GM19395 (cell line): ENCODE results near the gene DCLK2.

ENCODE experiments used
- ATAC-seq: cut with Tn5 transposase; IDR thresholded peaks from one replicate; pipeline ENCODE4 v1.9.1; 2021; ENCODE audit warnings: mild to moderate bottlenecking, moderate library complexity; ENCODE audit not compliant: unreplicated experiment

Gene DCLK2

DNA sequence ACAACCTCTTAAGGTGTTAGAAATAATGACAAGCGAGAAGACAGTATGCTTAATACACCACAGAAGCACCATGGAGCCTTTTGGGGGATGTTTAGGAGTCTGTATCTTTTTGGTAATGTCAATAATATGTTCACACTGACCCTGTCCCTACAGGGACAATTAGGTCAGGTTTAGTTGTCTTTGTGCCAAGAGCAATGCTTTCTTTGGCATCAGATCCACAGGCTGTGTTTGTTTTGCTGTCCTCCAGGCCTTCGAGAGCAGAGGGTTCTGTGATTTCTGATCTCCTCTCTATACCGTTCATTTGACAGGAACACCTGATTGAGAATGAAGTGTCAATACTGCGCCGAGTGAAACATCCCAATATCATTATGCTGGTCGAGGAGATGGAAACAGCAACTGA lies 153.8 kb downstream of the DCLK2 start:
- no peak for ATAC-seq

DNA sequence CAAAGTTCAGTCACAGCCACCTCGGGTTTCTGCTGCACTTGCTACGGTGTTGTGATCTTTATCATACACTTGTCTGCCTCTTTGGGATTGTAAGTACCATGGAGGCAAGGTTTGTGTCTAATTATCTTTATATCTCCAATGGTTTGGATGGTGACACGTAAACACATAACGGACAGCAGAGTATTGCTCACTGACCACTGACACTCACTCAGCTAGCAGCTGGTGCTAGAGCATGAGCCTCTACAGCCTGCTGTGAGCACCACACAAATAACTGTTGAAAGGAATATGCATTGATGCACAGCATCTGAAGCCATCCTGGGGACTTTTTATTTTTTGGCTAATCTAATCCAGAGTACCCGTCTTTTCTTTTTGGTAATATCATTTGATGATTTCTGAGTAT lies 156.0 kb downstream of the DCLK2 start:
- ATAC-seq: no peak

DNA sequence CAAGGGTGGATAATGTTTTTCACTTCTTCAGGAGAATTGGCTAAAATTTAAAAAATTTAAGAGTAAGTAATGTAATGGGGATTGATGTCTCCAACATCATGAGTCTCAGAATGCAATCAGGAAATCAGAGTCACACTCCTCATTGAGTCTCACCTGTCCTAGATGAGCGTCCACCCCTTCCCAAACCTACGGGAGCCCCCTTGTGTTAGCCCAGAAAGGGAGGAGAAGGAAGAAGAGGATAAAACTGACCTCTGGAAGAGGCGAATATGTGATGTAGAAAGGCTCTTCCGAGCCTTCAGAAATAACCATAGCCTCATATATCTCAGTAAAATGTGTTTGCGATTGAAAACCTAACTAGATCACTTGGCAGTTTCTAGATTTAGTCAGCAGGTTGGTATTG lies 157.1 kb downstream of the DCLK2 start:
- no peak for ATAC-seq

DNA sequence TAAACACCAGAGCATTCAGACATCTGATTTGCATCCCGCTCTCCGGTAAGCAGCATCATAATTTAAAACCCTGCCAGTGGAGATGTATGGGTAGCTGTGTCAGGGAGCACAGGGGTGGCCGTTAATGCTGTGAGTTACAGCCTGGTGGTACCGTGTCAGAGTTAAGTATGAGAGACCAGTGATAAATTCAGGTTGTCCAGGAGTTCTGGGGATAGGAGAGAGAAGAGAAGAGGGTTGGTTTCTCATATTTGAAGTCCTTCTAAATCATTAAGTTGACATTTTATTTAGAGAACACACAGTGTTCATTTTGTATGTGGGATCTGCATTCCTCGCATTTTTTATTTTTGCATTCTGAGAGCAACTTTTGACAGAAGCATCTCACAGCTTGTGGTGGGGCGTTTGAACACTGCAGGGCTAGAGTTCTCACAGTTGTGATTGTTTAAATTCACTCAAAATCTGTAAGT lies 157.6 kb downstream of the DCLK2 start:
- no peak for ATAC-seq

DNA sequence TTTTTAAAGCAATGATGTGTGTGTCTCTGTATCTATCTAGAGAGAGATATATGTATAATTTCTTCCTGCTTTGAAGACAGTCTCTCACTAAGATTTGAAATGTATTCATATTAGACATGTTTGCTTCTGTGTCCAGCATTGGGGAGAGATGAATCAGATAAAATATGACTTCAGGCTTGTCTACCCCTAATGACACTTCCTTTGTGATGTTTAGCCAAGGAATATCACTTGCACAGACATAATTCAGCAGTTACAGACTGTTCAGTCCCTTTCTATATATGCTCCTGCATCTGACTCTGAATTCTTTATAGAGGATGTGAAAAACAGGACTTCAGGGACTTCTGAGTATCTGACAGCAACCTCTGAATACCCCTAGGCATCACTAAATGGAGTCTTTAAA lies 158.4 kb downstream of the DCLK2 start:
- ATAC-seq: no peak

DNA sequence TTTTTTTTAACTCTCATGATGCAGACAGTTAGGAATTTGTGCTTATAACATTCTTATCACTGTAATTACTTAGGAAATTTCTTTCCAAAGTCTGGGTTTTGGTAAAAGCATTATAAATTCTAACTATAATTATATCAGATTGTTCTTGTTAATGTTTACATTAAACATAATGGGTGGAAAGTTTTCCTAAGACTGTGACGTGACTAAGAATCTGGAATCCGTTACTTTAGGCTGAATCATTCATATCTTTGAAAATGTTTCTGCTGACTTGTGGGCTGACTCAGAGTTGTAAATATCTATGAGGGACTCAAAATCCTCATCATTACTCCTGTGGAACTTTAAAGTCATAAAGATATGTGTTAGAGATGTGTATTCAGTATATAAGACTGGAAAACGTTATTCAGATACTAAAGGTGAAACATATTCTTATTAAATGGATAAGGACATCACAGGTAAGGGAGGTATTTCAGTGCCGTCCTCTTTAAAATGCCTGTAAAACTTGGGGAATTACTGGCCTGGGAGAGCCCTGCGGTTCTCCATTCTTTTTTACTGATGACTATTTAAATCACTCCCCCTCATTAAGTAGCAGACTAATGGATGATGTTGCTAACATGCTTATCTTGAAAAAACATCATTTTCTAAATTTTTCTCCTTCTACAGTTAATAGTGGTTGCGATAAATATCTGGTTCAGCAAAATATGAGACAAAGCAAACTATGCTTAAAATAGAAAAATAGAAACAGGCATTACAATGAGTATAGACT lies 159.0 kb downstream of the DCLK2 start:
- ATAC-seq: no peak

DNA sequence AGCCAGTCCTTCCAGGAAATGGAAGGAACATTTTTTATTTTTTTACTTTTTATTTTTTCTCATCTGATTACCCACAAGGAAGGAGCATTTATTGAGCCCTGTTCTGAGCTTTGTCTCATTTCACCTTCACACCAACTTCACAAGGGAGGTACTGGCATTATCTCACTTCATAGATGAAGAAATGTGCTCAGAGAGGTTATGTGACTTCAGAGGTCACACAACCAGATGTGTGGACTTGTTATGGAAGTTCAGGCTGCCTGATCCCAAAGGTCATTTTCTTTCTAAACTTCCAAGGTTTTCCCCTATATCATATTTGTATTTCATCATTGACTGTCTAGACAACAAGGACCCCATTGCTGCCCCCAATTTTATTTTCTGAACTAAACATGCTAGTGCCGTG lies 160.3 kb downstream of the DCLK2 start:
- ATAC-seq: no peak

DNA sequence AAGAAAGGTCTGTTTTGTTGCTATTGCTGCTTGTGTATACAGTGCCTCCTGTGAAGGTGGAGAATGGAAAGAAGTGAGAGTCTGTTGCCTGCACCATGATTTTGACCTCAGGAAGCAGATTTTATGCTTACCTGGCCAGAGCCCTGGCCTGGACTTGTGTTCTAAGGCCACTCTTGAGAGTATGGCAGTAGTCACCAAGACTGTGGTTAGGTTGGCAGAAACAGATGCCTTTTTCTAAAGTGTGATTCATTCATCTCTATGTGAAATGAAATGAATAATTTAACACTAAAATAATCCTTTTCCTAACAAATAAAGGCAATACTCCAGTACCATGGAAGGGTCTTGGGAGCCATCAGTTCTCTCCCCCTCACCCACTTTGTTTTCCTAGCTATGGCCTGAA lies 161.8 kb downstream of the DCLK2 start:
- no peak for ATAC-seq

DNA sequence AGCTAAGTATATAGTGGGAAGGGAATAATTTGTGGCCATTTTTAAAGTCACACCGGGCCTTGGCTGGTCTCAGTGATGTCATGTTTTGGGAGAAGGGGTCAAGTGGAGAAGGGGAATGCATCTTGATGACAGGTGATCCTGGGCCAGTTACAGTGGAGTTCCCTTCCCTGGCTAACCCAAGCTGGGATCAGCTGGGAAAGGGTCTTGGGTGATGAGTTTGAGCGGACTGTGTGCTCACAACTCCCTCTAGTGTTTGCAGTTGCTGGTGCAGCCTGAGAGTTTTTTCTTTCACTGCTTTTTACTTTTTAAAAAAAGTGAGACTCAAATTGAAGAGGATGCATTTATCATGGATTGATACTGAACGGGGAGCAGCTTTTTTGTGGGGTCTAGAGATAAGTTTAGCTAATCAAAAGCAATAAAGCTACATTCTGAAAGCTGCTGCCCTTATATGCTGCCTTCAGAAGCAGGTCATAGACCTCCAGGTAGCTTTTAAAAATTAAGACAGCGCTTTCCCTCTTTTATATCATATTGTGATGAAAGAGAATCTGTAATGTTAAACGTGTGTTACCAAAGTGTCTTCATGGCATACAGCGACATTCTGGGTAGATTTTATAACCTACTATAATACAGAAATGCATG lies 164.7 kb downstream of the DCLK2 start:
- no peak for ATAC-seq

DNA sequence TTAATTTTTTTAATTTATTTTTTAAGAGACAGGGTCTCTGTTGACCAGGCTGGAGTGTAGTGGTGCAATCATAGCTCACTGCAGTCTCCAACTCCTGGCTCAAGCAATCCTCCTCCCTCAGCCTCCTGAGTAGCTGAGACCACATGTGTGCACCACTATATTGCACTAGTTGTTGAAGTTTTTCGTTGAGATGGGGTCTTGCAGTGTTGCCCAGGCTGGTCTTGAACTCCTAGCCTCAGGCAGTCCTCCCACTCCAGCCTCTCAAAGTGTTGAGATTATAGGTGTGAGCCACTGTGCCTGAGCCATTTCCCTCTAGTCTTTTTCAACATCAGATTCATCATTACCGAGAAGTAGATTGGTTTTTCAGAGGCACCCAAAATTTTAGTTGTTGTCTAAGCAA lies 165.7 kb downstream of the DCLK2 start:
- ATAC-seq: no peak

DNA sequence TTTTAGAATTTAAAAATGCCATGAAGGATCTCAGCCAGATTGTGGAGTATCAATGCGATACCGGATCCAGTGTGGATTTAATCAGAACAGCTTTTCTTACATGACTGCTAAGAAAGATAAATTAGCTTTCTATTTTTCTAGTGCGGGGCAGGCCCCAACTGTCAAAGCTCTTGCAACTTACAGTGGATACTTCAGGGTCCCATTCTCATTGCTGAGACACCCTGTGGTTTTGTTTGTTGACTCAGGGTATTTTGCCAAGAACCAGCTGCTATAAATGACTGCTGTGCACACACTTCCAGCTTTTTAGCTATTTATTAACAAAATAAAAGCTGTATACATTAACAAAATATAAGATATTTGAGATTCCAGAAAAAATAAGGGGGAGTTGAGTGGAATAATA lies 166.4 kb downstream of the DCLK2 start:
- no peak for ATAC-seq

DNA sequence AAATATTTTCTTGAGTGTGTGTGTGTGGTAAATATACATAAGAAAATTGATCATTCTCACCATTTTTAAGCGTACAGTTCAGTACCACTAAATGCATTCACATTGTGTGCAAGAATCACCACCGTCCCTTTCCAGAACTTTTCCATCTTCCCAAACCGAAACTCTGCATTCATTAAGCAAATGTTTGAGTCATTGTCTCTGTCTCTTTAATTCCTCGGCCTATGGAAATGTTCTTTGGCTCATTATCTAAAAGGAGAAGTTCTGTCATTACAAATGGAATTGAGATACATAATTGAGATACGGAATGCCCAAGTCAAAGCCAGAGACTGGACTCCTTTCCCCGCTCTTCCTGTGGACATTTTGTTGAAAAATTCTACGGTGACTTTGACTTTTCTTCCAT lies 168.9 kb downstream of the DCLK2 start:
- no peak for ATAC-seq

DNA sequence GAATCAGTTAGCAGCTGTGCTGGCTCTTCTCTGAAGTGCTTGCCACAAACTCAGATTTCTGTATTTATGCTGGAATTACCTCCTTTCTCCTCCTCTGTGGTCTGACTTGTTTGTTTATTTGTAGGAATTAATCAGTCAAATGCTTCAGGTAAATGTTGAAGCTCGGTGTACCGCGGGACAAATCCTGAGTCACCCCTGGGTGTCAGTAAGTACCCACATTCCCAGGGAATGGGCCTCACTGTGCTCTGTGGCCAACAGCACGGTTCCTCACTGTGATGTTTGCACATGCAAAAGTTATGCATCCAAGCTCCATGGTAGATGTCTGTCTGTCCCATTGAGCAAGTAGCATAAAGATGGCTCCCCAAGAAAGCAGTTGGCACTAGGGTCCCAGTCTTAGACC lies 169.9 kb downstream of the DCLK2 start:
- ATAC-seq: no peak

DNA sequence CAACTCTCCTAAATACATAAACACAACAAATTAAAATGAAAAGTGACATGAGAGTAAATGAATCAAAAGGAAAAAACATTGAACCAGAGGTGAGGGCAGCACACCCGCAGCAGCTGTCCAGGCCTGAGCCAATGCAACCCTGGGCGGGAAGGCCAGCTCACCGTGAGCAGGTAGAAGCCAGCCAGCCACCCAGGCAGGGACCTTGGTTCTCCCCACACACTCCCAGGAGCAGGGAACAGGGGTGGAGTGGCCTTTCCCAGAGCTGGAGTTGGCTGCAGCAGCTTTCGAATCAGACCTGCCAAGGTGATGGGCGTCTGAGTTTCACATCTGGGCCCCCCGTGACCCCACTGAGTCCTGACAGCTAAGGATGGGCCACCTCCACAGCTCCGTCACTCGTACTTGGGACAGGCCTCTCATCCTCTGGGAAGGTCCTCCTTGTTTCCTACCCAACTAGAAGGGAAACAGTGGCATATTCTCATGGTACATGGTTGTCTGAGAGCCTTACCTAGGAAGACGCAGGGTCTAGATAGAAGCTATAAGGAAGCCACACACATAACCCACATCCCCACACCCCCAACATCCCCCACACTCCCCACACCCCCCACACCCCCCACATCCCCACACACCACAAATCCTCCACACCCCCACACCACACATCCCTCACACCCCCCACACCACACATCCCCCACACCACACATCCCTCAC lies 172.2 kb downstream of the DCLK2 start:
- ATAC-seq: no peak

DNA sequence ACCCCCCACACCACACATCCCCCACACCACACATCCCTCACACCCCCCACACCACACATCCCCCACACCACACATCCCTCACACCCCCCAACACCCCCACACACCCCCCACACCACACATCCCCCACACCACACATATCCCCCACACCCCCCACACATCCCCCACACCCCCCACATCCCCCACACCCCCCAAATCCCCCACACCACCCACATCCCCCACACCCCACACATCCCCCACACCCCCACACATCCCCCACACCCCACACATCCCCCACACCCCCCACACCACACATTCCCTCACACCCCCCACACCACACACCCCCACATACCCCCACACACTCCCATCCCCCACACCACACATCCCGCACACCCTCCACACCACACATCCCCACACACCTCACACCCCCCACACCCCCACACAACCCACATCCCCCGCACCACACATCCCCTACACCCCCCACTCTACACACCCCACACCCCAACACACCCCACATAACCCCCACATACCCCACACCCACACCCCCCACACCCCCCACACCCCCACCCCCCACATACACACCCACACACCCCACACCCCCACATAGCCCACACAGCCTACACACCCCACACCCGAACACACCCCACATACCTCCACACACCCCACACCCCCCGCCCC lies 172.9 kb downstream of the DCLK2 start:
- ATAC-seq: no peak

DNA sequence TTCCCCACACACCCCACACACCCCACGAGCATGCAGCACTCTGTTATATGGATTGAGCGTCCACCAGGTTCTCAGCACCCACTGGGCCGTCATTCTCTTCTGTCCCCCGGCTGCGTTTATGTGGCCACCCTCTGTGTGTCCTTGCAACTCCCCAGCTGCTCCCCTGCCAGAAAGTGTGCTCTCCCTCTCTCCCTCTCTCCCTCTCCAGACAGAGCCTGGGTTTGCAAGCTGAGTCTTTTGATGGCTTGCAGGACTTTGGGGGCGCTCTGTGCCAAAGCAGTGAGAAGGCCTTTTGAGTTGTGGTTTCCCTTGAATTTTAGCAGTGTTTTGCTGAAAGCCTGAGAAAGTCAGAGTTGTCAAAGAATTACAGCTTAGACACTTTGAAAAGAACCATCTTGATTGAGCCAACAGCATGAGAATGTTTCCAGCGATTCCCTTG lies 173.5 kb downstream of the DCLK2 start:
- no peak for ATAC-seq

DNA sequence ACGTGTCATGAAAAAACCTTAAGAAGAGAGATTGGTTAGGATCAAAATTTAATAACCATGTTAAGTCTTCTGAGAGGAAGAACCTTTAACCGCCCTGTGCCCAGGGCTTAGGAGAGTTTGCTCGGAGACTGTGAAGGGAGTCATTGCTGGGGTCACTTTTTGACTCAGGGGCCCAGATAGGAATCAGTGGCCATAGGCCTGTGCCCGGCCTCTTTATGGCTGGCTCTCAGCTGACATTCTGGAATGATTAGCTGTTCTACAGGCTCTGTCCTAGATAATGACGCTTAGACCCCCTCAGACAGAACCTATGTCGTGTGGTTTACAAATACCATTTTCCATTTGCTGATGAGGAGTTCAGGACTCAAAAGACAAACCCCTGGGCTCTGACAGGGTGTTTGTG lies 174.1 kb downstream of the DCLK2 start:
- ATAC-seq: no peak

DNA sequence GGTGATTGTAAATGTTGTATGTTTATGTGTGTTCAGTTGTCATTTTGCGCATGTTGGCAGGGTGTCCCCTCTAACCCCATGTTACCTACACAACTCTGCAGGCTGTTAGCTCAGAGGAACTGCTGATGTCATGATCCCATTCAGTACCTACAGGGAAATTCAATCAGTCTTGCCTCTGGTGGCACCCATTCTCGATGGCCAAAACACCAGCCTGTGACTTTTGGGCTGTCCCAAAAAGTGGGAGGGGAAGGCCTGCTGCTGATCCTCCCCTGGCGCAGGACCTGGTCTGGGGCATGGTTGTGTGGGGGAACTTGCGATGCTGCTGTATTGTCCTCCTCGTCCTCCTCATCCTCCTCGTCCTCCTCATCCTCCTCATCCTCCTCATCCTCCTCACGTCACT lies 174.5 kb downstream of the DCLK2 start:
- no peak for ATAC-seq

DNA sequence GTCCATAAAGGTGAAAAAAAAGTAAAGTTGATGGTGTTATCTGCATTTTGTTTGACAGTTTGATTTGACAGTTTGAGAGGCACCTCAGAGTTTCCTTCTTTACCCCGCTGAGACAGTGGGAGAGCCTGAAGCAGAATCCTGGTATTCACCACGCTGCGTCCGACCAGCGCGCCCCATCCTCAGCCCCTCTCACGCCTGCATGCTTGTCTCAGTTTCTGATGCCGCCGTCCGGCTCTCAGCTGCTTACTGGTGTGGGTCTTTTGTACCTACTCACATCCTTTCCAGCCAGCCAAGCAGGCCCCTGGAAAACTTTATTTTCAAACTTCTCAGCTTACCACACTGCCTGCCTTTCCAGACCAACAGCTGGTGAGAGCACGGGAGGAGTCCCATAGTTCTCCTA lies 175.2 kb downstream of the DCLK2 start:
- no peak for ATAC-seq

DNA sequence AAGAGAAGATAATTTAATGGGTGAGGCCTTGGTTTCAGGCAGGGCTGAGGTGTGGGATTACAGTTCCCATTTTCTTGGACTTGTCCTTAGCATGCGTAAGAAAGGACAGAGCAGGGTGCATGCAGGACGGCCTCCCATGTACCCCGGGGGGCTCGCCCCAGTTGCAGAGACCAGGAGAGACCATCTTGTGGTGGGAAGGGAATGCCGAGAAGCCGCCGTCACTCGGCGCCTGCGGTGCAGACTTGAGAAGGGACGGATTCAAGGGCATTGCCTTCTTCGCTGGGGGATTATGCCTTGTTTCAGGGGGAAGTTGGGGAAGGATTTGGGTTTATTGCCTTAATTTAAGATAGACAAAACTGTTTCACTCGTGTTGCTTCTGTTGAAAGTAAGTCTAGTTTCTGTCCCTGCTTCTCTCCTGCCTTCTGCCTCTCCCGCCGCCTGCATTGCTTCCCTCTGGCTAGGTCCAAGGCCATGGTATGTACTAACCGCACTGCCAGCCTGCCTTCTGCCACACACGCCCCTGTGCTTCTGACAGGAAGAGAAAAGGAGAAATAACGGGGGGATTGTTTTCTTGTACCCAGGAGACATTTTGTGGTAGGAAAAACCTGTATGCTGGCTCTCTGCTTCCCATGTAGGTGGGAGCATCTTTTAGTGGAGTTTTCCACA lies 175.9 kb downstream of the DCLK2 start:
- ATAC-seq: no peak

DNA sequence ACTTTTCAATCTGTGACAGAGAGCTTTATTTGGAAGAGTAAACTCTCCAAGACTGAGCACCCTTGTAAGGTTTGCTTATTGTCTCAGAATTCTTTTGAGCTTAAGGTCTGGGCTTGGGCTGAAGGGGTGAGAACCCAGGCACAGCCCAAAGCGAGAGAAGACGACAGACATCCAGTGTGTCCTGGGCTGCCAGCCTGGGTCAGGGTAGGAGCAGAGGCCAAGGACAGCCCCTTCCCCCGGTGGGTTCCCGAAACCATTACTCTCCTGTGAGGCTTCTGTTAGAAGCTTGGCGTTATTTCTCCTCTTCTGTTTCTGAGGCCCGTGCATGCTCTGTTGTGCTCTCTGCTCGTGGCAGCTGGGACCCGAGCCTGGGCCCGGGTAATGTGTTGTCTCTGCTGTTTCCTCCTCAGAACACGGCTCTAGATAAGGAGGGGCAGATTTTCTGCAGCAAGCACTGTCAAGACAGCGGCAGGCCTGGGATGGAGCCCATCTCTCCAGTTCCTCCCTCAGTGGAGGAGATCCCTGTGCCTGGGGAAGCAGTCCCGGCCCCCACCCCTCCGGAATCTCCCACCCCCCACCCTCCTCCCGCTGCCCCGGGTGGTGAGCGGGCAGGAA lies 177.5 kb downstream of the DCLK2 start:
- no peak for ATAC-seq
